GM23338 (cell line): ENCODE results near the gene TMEM131L. TPM values are rescaled to one million over a fixed set of nuclear protein-coding genes. Genes with fewer than 3 reads are reported as not detected.

Experiments used
- ATAC-seq: fragments of 200-7000 bp; cut with Tn5 transposase; 3 replicates; pipeline ENCODE4 v1.9.1; 2020
- DNase-seq: peaks from one replicate; pipeline ENCODE4 v3.0.0-alpha.2; 2015; ENCODE audit warnings: low spot score
- H2AFZ ChIP-seq: fragments of 200-600 bp; sonication (generic); 2 replicates; pipeline ENCODE4 v1.8.0; 2016; ENCODE audit warnings: antibody characterized with exemption, mild to moderate bottlenecking, moderate library complexity
- H3F3A ChIP-seq: fragments of 200-600 bp; sonication (generic); replicated peaks from 2 replicates; pipeline ENCODE4 v1.8.0; 2017; ENCODE audit warnings: antibody characterized with exemption, mixed run types, low read depth
- H3K27ac ChIP-seq: fragments of 200-600 bp; sonication (generic); 2 replicates; pipeline ENCODE4 v1.6.1; 2016; ENCODE audit warnings: low read depth
- H3K27me3 ChIP-seq: fragments of 200-600 bp; sonication (generic); 2 replicates; pipeline ENCODE4 v1.8.0; 2016; ENCODE audit warnings: mild to moderate bottlenecking, mixed run types, moderate library complexity; ENCODE audit not compliant: insufficient read depth
- H3K36me3 ChIP-seq: fragments of 200-600 bp; sonication (generic); 2 replicates; pipeline ENCODE4 v1.8.0; 2016; ENCODE audit warnings: mild to moderate bottlenecking; ENCODE audit not compliant: insufficient read depth
- H3K4me1 ChIP-seq: fragments of 200-600 bp; sonication (generic); 2 replicates; pipeline ENCODE4 v1.8.0; 2016; ENCODE audit warnings: mild to moderate bottlenecking, moderate library complexity; ENCODE audit not compliant: insufficient read depth
- H3K4me2 ChIP-seq: fragments of 200-600 bp; sonication (generic); 2 replicates; pipeline ENCODE4 v1.7.1; 2017; ENCODE audit warnings: mixed run types
- H3K4me3 ChIP-seq: fragments of 200-600 bp; sonication (generic); 2 replicates; pipeline ENCODE4 v1.6.1; 2016; ENCODE audit warnings: mixed run types
- H3K79me2 ChIP-seq: fragments of 200-600 bp; sonication (generic); replicated peaks from 2 replicates; pipeline ENCODE4 v1.8.0; 2017; ENCODE audit warnings: mild to moderate bottlenecking; ENCODE audit not compliant: insufficient read depth
- H3K9me2 ChIP-seq: fragments of 200-600 bp; sonication (generic); 2 replicates; pipeline ENCODE4 v1.8.0; 2017; ENCODE audit not compliant: insufficient read depth
- H4K20me1 ChIP-seq: fragments of 200-600 bp; sonication (generic); replicated peaks from 2 replicates; pipeline ENCODE4 v1.8.0; 2017; ENCODE audit warnings: mild to moderate bottlenecking; ENCODE audit not compliant: insufficient read depth
- H3K27ac Mint-ChIP-seq: 2 replicates; pipeline ENCODE4 v1.8.0; 2020; ENCODE audit warnings: inconsistent platforms, mild to moderate bottlenecking, moderate library complexity, mixed read lengths
- H3K27me3 Mint-ChIP-seq: 3 replicates; pipeline ENCODE4 v1.8.0; 2022; ENCODE audit warnings: low read depth, mild to moderate bottlenecking, moderate library complexity, mixed read lengths, inconsistent platforms; ENCODE audit not compliant: insufficient read depth, poor library complexity
- H3K36me3 Mint-ChIP-seq: 3 replicates; pipeline ENCODE4 v1.8.0; 2021; ENCODE audit warnings: low read depth, mild to moderate bottlenecking, inconsistent platforms, moderate library complexity, mixed read lengths
- H3K4me1 Mint-ChIP-seq: 3 replicates; pipeline ENCODE4 v1.8.0; 2020; ENCODE audit warnings: mild to moderate bottlenecking, inconsistent platforms, mixed read lengths
- H3K4me3 Mint-ChIP-seq: 3 replicates; pipeline ENCODE4 v1.8.0; 2021; ENCODE audit warnings: moderate library complexity, mild to moderate bottlenecking, inconsistent platforms, mixed read lengths
- H3K9me3 Mint-ChIP-seq: 3 replicates; pipeline ENCODE4 v1.8.0; 2020; ENCODE audit warnings: moderate library complexity, mild to moderate bottlenecking, inconsistent platforms, mixed read lengths
- CREB1 ChIP-seq: fragments of 250-450 bp; sonication (Bioruptor Pico); IDR thresholded peaks from 2 replicates; pipeline ENCODE4 v1.5.0; 2020; ENCODE audit warnings: low read depth, mild to moderate bottlenecking, moderate library complexity
- EZH2 ChIP-seq: fragments of 200-600 bp; sonication (generic); IDR thresholded peaks from one replicate; pipeline ENCODE4 v1.8.0; 2017; ENCODE audit warnings: antibody characterized with exemption, mild to moderate bottlenecking, low read depth; ENCODE audit not compliant: unreplicated experiment
- EZH2phosphoT487 ChIP-seq: fragments of 200-600 bp; sonication (generic); IDR thresholded peaks from one replicate; pipeline ENCODE4 v1.8.1; 2018; ENCODE audit warnings: antibody characterized with exemption; ENCODE audit not compliant: unreplicated experiment
- JUNB ChIP-seq: IDR thresholded peaks from one replicate; pipeline ENCODE4 v1.6.1; 2016; ENCODE audit warnings: antibody characterized with exemption; ENCODE audit not compliant: unreplicated experiment
- NANOG ChIP-seq: IDR thresholded peaks from 2 replicates; pipeline ENCODE4 v1.6.1; 2016; ENCODE audit warnings: antibody characterized with exemption, borderline replicate concordance
- POLR2AphosphoS5 ChIP-seq: IDR thresholded peaks from 2 replicates; pipeline ENCODE4 v1.6.1; 2016; ENCODE audit warnings: antibody characterized with exemption, low read depth
- STAT1 ChIP-seq: IDR thresholded peaks from one replicate; pipeline ENCODE4 v1.6.1; 2016; ENCODE audit warnings: antibody characterized with exemption; ENCODE audit not compliant: unreplicated experiment
- ZNF331 ChIP-seq: fragments of 250-450 bp; sonication (Bioruptor Pico); IDR thresholded peaks from 2 replicates; pipeline ENCODE4 v1.5.0; 2020; ENCODE audit warnings: low read depth, mild to moderate bottlenecking, moderate library complexity
- polyA plus RNA-seq: library from polyadenylated mRNA; unstranded; fragments of >200 nt; fragmentation: Nextera tagmentation; extraction: Ambion mirVana; gene quantifications from 2 replicates; pipeline ENCODE4 v1.2.1, GENCODE V29; 2016
- total RNA-seq: library from RNA; depleted of rRNA; stranded (reverse); fragments of >200 nt; shearing (Covaris generic); gene quantifications from 2 replicates; pipeline ENCODE4 v1.2.3, GENCODE V29; 2014
- TF ChIP-seq, protein P1 (sequence below): fragments of 250-450 bp; sonication (Bioruptor Pico); IDR thresholded peaks from 2 replicates; pipeline ENCODE4 v1.5.0; 2020; ENCODE audit warnings: mild to moderate bottlenecking, moderate library complexity
- TF ChIP-seq, protein P2 (sequence below), 2 experiments: fragments of 200-600 bp in 1 of 2; sonication (generic) in 1 of 2; conservative IDR thresholded peaks; 2 replicates each; pipeline versions ENCODE4 v1.5.1 to v1.6.1; 2016 to 2017; ENCODE audit warnings: antibody characterized with exemption in 2 of 2, low read depth in 2 of 2, mild to moderate bottlenecking in 2 of 2, moderate library complexity in 1 of 2

TMEM131L gene
- total and polyA plus RNA-seq, 2 experiments from 2014 or later, result 11.1 to 32.2 TPM

DNA sequence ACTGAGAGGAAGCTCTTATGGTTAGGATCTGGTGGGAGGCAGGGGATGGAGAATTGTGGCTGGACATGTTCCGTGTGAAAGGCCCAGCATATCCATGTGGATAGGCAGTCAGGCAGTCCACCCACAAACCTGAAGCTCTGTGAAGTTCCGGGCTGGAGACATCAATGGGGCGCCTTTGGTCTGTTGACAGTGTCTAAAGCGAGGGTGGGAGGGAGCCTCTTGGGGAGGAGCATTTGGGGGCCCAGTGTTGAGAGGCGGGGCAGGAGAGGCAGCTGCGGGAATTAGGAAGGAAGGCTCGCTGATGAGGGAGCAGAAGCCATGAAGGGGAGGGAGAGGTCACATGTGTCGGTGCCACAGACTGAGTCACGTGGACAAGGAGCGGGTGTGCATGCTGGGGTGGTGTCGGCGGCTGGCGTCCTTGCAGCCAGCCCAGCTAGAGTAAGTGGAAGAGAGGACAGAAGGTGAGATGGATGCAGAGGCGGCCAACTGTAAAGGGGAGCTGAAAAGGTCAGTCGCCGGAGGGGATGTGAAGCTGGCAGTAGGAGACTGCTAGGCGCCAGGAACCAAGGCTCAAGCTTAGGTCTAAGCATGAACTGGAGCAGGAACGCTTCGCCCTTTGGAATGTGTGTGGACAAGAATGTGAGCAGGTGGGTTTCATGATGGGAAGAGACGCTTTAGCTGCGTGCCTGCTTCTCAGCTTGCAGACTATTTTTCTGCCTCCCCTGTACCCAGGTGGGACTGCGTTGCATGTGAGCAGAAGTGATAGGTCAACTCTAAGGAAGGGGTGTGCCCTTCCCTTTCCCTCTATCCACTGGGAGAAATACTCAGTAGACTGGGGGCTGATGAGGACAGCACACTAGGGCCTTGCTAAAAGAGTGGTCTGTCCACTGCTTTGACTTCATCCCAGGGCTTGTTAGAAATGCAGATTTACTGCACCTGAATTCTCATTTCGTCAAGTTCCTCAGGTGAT lies 174.0 kb downstream of the TMEM131L start:
- H3K9me3 Mint-ChIP-seq, result peaks cover 4% of the 10 kb centered on the region; the same call in 2 of the 3 replicates
- Histone ChIP-seq H2AFZ (peak overlapping the region; percentile 52; the same call in 1 of the 2 replicates), H3K36me3 (0 out of 2 replicates have a peak, but pooled peaks cover 7% of the 10 kb centered on the region)

DNA sequence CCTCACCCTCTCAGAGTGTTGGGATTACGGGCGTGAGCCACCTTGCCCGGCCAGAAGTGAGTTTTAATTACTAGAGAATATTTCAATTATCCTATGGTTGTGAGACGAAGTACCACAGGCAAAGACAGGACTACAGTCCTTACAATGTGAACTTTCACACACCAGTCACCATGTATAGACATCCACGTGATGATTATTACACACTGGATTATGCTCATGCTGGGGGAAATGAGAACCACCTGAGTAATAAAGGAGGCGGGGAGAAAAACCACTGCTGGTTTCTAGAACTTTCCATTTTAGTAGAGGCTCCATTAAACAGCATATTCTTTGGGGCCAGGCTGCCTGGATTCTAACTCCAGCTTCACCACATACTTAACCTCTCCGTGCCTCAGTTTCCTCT lies 175.4 kb downstream of the TMEM131L start:
- no peak overlapping the region for H3K27ac ChIP-seq
- ATAC-seq (no peak), DNase-seq (no peak)
- Mint-ChIP-seq H3K27me3 (peaks cover 3% of the 10 kb centered on the region), H3K9me3 (peaks cover 9% of the 10 kb centered on the region; the same call in 2 of the 3 replicates), H3K36me3 (peaks cover 1% of the 10 kb centered on the region), H3K27ac (no peak overlapping the region), H3K4me3 (no peak overlapping the region), H3K4me1 (peaks cover 7% of the 10 kb centered on the region)
- H3K9me2 ChIP-seq, result no peaks in the 10 kb centered on the region
- H3K36me3 ChIP-seq, result no peaks in the 10 kb centered on the region
- H3K4me2 ChIP-seq, result no peak overlapping the region
- no peaks in the 10 kb centered on the region for H3K4me1 ChIP-seq
- no peak overlapping the region for H3K4me3 ChIP-seq
- H2AFZ ChIP-seq, result no peak overlapping the region
- H4K20me1 ChIP-seq, result no peaks in the 10 kb centered on the region
- H3K79me2 ChIP-seq, result no peaks in the 10 kb centered on the region
- no peaks in the 10 kb centered on the region for H3F3A ChIP-seq
- no peaks in the 10 kb centered on the region for H3K27me3 ChIP-seq
- TF ChIP-seq CREB1 (CRISPR knock-in tag), result no peak
- no peak for TF ChIP-seq NANOG
- no peak for TF ChIP-seq EZH2phosphoT487
- TF ChIP-seq, protein P1, sequence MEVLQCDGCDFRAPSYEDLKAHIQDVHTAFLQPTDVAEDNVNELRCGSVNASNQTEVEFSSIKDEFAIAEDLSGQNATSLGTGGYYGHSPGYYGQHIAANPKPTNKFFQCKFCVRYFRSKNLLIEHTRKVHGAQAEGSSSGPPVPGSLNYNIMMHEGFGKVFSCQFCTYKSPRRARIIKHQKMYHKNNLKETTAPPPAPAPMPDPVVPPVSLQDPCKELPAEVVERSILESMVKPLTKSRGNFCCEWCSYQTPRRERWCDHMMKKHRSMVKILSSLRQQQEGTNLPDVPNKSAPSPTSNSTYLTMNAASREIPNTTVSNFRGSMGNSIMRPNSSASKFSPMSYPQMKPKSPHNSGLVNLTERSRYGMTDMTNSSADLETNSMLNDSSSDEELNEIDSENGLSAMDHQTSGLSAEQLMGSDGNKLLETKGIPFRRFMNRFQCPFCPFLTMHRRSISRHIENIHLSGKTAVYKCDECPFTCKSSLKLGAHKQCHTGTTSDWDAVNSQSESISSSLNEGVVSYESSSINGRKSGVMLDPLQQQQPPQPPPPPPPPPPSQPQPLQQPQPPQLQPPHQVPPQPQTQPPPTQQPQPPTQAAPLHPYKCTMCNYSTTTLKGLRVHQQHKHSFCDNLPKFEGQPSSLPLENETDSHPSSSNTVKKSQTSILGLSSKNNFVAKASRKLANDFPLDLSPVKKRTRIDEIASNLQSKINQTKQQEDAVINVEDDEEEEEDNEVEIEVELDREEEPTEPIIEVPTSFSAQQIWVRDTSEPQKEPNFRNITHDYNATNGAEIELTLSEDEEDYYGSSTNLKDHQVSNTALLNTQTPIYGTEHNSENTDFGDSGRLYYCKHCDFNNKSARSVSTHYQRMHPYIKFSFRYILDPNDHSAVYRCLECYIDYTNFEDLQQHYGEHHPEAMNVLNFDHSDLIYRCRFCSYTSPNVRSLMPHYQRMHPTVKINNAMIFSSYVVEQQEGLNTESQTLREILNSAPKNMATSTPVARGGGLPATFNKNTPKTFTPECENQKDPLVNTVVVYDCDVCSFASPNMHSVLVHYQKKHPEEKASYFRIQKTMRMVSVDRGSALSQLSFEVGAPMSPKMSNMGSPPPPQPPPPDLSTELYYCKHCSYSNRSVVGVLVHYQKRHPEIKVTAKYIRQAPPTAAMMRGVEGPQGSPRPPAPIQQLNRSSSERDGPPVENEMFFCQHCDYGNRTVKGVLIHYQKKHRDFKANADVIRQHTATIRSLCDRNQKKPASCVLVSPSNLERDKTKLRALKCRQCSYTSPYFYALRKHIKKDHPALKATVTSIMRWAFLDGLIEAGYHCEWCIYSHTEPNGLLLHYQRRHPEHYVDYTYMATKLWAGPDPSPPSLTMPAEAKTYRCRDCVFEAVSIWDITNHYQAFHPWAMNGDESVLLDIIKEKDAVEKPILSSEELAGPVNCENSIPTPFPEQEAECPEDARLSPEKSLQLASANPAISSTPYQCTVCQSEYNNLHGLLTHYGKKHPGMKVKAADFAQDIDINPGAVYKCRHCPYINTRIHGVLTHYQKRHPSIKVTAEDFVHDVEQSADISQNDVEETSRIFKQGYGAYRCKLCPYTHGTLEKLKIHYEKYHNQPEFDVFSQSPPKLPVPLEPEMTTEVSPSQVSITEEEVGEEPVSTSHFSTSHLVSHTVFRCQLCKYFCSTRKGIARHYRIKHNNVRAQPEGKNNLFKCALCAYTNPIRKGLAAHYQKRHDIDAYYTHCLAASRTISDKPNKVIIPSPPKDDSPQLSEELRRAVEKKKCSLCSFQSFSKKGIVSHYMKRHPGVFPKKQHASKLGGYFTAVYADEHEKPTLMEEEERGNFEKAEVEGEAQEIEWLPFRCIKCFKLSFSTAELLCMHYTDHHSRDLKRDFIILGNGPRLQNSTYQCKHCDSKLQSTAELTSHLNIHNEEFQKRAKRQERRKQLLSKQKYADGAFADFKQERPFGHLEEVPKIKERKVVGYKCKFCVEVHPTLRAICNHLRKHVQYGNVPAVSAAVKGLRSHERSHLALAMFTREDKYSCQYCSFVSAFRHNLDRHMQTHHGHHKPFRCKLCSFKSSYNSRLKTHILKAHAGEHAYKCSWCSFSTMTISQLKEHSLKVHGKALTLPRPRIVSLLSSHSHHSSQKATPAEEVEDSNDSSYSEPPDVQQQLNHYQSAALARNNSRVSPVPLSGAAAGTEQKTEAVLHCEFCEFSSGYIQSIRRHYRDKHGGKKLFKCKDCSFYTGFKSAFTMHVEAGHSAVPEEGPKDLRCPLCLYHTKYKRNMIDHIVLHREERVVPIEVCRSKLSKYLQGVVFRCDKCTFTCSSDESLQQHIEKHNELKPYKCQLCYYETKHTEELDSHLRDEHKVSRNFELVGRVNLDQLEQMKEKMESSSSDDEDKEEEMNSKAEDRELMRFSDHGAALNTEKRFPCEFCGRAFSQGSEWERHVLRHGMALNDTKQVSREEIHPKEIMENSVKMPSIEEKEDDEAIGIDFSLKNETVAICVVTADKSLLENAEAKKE, result no peak
- TF ChIP-seq ZNF331 (CRISPR knock-in tag), result no peak
- no peak for TF ChIP-seq POLR2AphosphoS5
- TF ChIP-seq STAT1, result no peak
- no peak for TF ChIP-seq EZH2
- TF ChIP-seq, protein P2, sequence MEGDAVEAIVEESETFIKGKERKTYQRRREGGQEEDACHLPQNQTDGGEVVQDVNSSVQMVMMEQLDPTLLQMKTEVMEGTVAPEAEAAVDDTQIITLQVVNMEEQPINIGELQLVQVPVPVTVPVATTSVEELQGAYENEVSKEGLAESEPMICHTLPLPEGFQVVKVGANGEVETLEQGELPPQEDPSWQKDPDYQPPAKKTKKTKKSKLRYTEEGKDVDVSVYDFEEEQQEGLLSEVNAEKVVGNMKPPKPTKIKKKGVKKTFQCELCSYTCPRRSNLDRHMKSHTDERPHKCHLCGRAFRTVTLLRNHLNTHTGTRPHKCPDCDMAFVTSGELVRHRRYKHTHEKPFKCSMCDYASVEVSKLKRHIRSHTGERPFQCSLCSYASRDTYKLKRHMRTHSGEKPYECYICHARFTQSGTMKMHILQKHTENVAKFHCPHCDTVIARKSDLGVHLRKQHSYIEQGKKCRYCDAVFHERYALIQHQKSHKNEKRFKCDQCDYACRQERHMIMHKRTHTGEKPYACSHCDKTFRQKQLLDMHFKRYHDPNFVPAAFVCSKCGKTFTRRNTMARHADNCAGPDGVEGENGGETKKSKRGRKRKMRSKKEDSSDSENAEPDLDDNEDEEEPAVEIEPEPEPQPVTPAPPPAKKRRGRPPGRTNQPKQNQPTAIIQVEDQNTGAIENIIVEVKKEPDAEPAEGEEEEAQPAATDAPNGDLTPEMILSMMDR (conservative IDR thresholded peaks at IDR 0.05; ENCODE audit: low read depth in 2 of 2), result no peak

More for the DNA sequence above, 174.0 kb downstream of the TMEM131L start:
- Histone ChIP-seq H3F3A (0 out of 2 replicates have a peak, but pooled peaks cover 2% of the 10 kb centered on the region), H4K20me1 (no peaks in the 10 kb centered on the region), H3K27ac (no peak overlapping the region), H3K4me2 (no peak overlapping the region), H3K9me2 (no peaks in the 10 kb centered on the region), H3K4me3 (no peak overlapping the region), H3K27me3 (no peaks in the 10 kb centered on the region), H3K79me2 (no peaks in the 10 kb centered on the region), H3K4me1 (no peaks in the 10 kb centered on the region)
- ATAC-seq (peak; percentile 41), DNase-seq (peak; percentile 23)
- peaks cover 3% of the 10 kb centered on the region for H3K27me3 Mint-ChIP-seq
- peaks cover 7% of the 10 kb centered on the region for H3K4me1 Mint-ChIP-seq
- TF ChIP-seq ZNF331 (CRISPR knock-in tag) (no peak), JUNB (no peak), CREB1 (CRISPR knock-in tag) (no peak), STAT1 (no peak), EZH2 (no peak)
- H3K36me3 Mint-ChIP-seq, result peaks cover 13% of the 10 kb centered on the region
- no peak overlapping the region for H3K27ac Mint-ChIP-seq
- no peak overlapping the region for H3K4me3 Mint-ChIP-seq
